Measurements from ENCODE around the gene UBL4A. TPM values are rescaled to one million over a fixed set of nuclear protein-coding genes. Genes with fewer than 3 reads are reported as not detected.

The UBL4A gene
- total and polyA plus RNA-seq, 5 experiments from 2014 or later: 29.0 to 51.7 (median 31.1) TPM

GRCh38 chrX:154441984-154442707 lies 44.3 kb downstream of the UBL4A start:
- no peaks in the 10 kb centered on the region for H3K9me3 Mint-ChIP-seq
- H3K4me3 Mint-ChIP-seq: peak overlapping the region in 3 of 10 donors; percentile 7 to 78 (median 34)
- ATAC-seq (no peak), DNase-seq (no peak)
- peak overlapping the region in 5 of 10 donors; percentile 17 to 85 (median 55) for H3K27ac Mint-ChIP-seq
- POLR2A ChIA-PET: interaction anchor here (0.7 to 2.6 kb wide), 8 partner anchors 10 to 49 kb away, joined by 3 to 11 read pairs (median 6); partner anchors contain the start of genes PLXNA3 and SLC10A3
- no peaks in the 10 kb centered on the region for H3K27me3 Mint-ChIP-seq
- H3K4me1 Mint-ChIP-seq: peaks cover 4 to 40% (median 27%) of the 10 kb centered on the region in 4 donors
- peaks cover 0 to 12% (median 0%) of the 10 kb centered on the region in 3 donors for H3K36me3 Mint-ChIP-seq

DNA sequence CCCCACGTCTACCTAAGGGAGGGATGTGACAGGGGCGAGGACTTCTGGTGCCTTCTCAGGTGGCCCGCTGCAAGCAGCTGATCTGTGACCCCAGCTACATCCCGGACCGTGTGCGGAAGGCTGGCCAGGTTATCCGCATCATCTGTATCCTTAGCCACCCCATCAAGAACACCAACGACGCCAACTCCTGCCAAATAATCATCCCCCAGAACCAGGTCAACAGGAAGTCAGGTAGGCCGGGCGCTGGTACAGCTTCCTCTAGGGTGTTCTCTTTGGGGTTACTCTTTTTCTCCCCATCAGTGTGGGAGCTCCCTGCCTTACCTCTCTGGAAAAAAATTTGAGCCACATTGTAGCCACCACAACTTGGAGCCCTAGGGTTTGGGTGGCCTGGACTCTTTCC lies 44.9 kb downstream of the UBL4A start:
- peaks cover 4 to 37% (median 27%) of the 10 kb centered on the region in 4 donors for H3K4me1 Mint-ChIP-seq
- H3K36me3 Mint-ChIP-seq: peaks cover 0 to 6% (median 0%) of the 10 kb centered on the region in 3 donors
- H3K27me3 Mint-ChIP-seq: no peaks in the 10 kb centered on the region
- peak overlapping the region in 4 of 10 donors; percentile 11 to 78 (median 24) for H3K4me3 Mint-ChIP-seq
- H3K27ac Mint-ChIP-seq: peak overlapping the region in 7 of 10 donors; percentile 24 to 89 (median 61)
- no peaks in the 10 kb centered on the region for H3K9me3 Mint-ChIP-seq
- DNase-seq (no peak), ATAC-seq (no peak)
- POLR2A ChIA-PET: interaction anchor here (0.6 to 2.6 kb wide), 9 partner anchors 9 to 44 kb away, joined by 3 to 11 read pairs (median 5); partner anchors contain the start of gene PLXNA3

- H3K4me1 Mint-ChIP-seq: peaks cover 4 to 39% (median 30%) of the 10 kb centered on the region in 4 donors
- POLR2A ChIA-PET: interaction anchor here (0.6 to 2.9 kb wide), 9 partner anchors 8 to 45 kb away, joined by 3 to 11 read pairs (median 5); partner anchors contain the start of genes ATP6AP1, PLXNA3 and UBL4A
- no peak for DNase-seq
- H3K9me3 Mint-ChIP-seq: no peaks in the 10 kb centered on the region
- H3K27me3 Mint-ChIP-seq: no peaks in the 10 kb centered on the region
- H3K4me3 Mint-ChIP-seq: peak overlapping the region in 1 of 10 donors; percentile 37
- H3K36me3 Mint-ChIP-seq: peaks cover 0 to 8% (median 0%) of the 10 kb centered on the region in 3 donors
- ATAC-seq: no peak
- peak overlapping the region in 4 of 10 donors; percentile 43 to 53 (median 48) for H3K27ac Mint-ChIP-seq
Measured at GRCh38 chrX:154440623-154441357, 45.6 kb downstream of the UBL4A start.

DNA sequence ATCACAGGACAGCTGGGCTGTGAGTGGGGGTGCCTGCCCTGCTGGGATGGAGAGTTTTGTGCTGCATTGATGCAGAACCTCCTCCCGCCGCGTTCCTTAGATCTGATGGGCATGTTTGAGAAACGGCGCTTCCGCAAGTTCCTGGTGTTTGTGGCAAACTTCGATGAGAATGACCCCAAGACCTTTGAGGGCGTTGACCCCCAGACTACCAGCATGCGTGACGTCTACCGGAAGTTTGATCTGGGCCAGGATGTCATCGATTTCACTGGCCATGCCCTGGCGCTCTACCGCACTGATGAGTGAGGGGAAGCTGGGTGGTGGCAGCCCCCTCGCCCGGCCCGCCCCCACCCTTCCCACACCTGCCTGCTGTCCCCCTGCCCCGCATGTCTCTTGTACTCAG lies 46.6 kb downstream of the UBL4A start:
- POLR2A ChIA-PET: interaction anchor here (0.6 to 2.9 kb wide), 4 partner anchors 12 to 83 kb away, joined by 3 to 8 read pairs (median 4); partner anchors contain the start of genes ATP6AP1 and UBL4A
- Mint-ChIP-seq H3K9me3 (no peaks in the 10 kb centered on the region), H3K36me3 (peaks cover 0 to 8% (median 0%) of the 10 kb centered on the region in 3 donors), H3K4me1 (peaks cover 4 to 36% (median 30%) of the 10 kb centered on the region in 4 donors), H3K27me3 (no peaks in the 10 kb centered on the region), H3K4me3 (peak overlapping the region in 1 of 10 donors; percentile 14), H3K27ac (peak overlapping the region in 2 of 10 donors; percentile 49 to 51)
- ATAC-seq: no peak
- DNase-seq: no peak

DNA sequence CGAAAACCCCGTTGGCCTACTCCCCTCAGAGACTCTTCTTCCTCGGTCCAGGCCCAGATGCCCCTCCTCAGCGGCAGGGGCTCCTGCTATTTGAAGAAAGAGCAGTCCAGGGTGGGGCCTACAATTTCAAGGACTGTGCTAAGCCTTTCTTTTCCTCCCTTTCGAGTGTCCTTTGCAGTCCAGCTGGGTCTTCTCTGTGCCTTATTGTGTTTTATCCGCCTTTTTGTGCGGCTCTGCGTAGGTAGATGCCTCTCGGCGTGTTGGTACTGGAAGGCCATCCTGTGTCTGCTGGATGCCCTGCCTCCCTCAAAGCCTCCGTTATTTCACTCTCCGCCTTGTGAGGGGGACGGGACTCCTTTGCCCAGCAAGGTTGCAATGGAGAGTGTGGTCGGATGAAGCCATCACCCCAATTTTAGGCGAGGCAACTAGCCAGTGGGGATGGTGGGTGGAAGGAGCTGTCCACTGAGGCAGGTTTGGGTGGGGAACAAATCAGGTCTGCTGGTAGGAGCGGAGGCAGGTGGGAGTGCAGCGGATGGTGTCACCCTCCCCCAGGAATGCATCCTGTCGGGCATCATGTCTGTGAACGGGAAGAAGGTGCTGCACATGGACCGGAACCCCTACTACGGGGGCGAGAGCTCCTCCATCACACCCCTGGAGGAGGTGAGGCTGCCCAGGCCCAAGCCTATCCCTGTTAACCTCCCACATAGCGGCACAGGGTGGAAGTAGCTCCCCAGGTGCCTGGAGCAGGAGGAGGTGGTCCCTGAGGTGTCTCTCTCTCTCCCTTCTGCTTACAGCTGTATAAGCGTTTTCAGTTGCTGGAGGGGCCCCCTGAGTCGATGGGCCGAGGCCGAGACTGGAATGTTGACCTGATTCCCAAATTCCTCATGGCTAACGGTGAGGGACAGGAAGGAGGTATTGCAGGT lies 48.2 kb downstream of the UBL4A start:
- Mint-ChIP-seq H3K9me3 (no peaks in the 10 kb centered on the region), H3K27ac (peak overlapping the region in 9 of 10 donors; percentile 37 to 94 (median 81)), H3K36me3 (peaks cover 0 to 10% (median 0%) of the 10 kb centered on the region in 3 donors), H3K4me3 (peak overlapping the region; percentile 68 to 91 (median 81)), H3K4me1 (peaks cover 4 to 33% (median 28%) of the 10 kb centered on the region in 4 donors), H3K27me3 (no peaks in the 10 kb centered on the region)
- no peak for ATAC-seq
- POLR2A ChIA-PET: interaction anchor here (0.8 to 2.9 kb wide), 6 partner anchors 9 to 61 kb away, joined by 3 to 8 read pairs (median 4); partner anchors contain the start of genes ATP6AP1, RPL10, TAFAZZIN and UBL4A
- no peak for DNase-seq

- peaks cover 0 to 14% (median 0%) of the 10 kb centered on the region in 3 donors for H3K36me3 Mint-ChIP-seq
- peak within 1 kb of the TSS; percentile 81 to 96 (median 90) for H3K27ac Mint-ChIP-seq
- H3K9me3 Mint-ChIP-seq: no peaks in the 10 kb centered on the region
- POLR2A ChIA-PET: interaction anchor here (0.5 kb wide), 1 partner anchor 91 kb away, joined by 3 read pairs; no protein-coding TSS in a partner anchor
- no peaks in the 10 kb centered on the region for H3K27me3 Mint-ChIP-seq
- peak; percentile 60 to 72 for ATAC-seq
- DNase-seq: peak; percentile 23 to 78 (median 57)
- H3K4me1 Mint-ChIP-seq: peaks cover 4 to 33% (median 28%) of the 10 kb centered on the region in 4 donors
- H3K4me3 Mint-ChIP-seq: peak within 1 kb of the TSS; percentile 78 to 91 (median 82)
Measured at GRCh38 chrX:154436983-154437752, 49.2 kb downstream of the UBL4A start, which contains the start of gene GDI1. GDI1 (plus strand) TSS chrX:154437154; CDS start chrX:154437255, 101 bp downstream.

- Mint-ChIP-seq H3K27ac (peak overlapping the region; percentile 78 to 96 (median 90)), H3K4me3 (peak overlapping the region; percentile 75 to 88 (median 80)), H3K9me3 (no peaks in the 10 kb centered on the region), H3K36me3 (peaks cover 0 to 18% (median 0%) of the 10 kb centered on the region in 3 donors), H3K4me1 (peaks cover 3 to 28% (median 23%) of the 10 kb centered on the region in 4 donors), H3K27me3 (no peaks in the 10 kb centered on the region)
- peak; percentile 80 to 81 for ATAC-seq
- peak in 8 of 10 donors; percentile 27 to 75 (median 52) for DNase-seq
- POLR2A ChIA-PET: interaction anchor here (2.3 to 2.9 kb wide), 2 partner anchors 38 to 50 kb away, joined by 8 to 14 read pairs; partner anchors contain the start of genes RPL10 and UBL4A
Measured at GRCh38 chrX:154436374-154436982, 49.9 kb downstream of the UBL4A start.

GRCh38 chrX:154435171-154435733 lies 51.2 kb downstream of the UBL4A start:
- H3K4me3 Mint-ChIP-seq: peak overlapping the region in 3 of 10 donors; percentile 13 to 53 (median 39)
- peak overlapping the region in 5 of 10 donors; percentile 27 to 93 (median 56) for H3K27ac Mint-ChIP-seq
- H3K9me3 Mint-ChIP-seq: no peaks in the 10 kb centered on the region
- H3K36me3 Mint-ChIP-seq: peaks cover 0 to 24% (median 0%) of the 10 kb centered on the region in 3 donors
- peaks cover 8 to 26% (median 25%) of the 10 kb centered on the region in 4 donors for H3K4me1 Mint-ChIP-seq
- H3K27me3 Mint-ChIP-seq: no peaks in the 10 kb centered on the region
- no peak for DNase-seq
- ATAC-seq: no peak
- POLR2A ChIA-PET: interaction anchor here (2.3 to 2.9 kb wide), 2 partner anchors 37 to 51 kb away, joined by 8 to 14 read pairs; partner anchors contain the start of genes RPL10 and UBL4A

DNA sequence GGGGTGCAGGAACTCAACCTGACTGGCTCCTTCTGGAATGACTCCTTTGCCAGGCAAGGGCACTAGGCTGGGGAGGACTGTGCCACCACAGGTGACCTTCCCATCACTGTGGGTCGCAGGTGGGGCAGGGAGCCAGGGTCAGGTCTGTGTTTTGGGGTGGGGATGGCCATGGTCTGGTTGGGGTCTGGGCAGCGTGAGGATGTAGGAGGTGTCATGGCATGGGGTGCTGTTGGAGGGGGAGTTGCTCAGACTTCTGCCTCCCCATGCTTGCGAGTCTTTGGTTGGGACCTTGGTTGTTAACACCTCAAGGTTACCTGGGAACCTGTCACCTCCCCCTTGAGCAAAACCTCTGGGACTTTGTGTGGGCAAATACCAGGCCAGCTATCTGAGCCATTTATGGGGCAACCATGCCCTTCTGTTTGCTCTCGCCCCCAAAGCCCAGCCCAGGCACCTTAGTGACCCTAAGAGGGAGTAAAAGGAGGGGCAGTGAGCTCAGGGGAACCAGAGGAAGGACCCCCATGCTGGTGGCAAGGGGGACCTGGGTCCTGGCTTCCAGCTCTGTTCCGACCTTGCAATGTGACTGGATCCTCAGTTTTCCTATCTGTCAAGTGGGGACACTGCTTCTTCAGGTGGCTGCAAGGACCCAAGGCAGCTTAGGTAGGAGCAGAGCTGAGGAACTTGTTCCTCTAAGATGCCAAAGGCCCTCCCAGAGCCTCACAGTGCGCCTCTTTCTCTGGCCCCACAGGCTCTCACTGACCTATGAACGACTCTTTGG lies 51.8 kb downstream of the UBL4A start:
- Mint-ChIP-seq H3K36me3 (peaks cover 0 to 22% (median 0%) of the 10 kb centered on the region in 3 donors), H3K9me3 (no peaks in the 10 kb centered on the region), H3K27ac (peak overlapping the region in 1 of 10 donors; percentile 81), H3K4me1 (peaks cover 8 to 30% (median 29%) of the 10 kb centered on the region in 4 donors), H3K27me3 (no peaks in the 10 kb centered on the region), H3K4me3 (no peak overlapping the region)
- POLR2A ChIA-PET: interaction anchor here (2.3 to 2.9 kb wide), 2 partner anchors 36 to 51 kb away, joined by 8 to 14 read pairs; partner anchors contain the start of genes RPL10 and UBL4A
- ATAC-seq (no peak), DNase-seq (no peak)
